Fibroblast of skin of right quadriceps (primary cell): Measurements from ENCODE around the gene ZBTB40.

Experiments used
- DNase-seq: peaks from one replicate; pipeline ENCODE4 v3.0.0-alpha.2; 2013

Gene ZBTB40

GRCh38 chr1:22428672-22429071 is 23.0 kb upstream of the ZBTB40 start:
- peak; percentile 33 for DNase-seq

- no peak for DNase-seq
Observed at GRCh38 chr1:22431965-22432364, 19.7 kb upstream of the ZBTB40 start.

- DNase-seq = no peak
Observed at GRCh38 chr1:22434717-22435116, 16.9 kb upstream of the ZBTB40 start.

GRCh38 chr1:22436948-22437347 is 14.7 kb upstream of the ZBTB40 start:
- DNase-seq = no peak

GRCh38 chr1:22437573-22437972 is 14.1 kb upstream of the ZBTB40 start:
- DNase-seq = no peak

- no peak for DNase-seq
Observed at GRCh38 chr1:22440582-22440981, 11.1 kb upstream of the ZBTB40 start.

GRCh38 chr1:22442212-22442894 is 9.3 kb upstream of the ZBTB40 start:
- no peak for DNase-seq

- DNase-seq = no peak
Observed at GRCh38 chr1:22443332-22443731, 8.3 kb upstream of the ZBTB40 start.

GRCh38 chr1:22444856-22445255 is 6.8 kb upstream of the ZBTB40 start:
- no peak for DNase-seq

GRCh38 chr1:22447621-22448111 is 4.0 kb upstream of the ZBTB40 start:
- peak; percentile 72 for DNase-seq

- DNase-seq = no peak
Observed at GRCh38 chr1:22449636-22450035, 2.0 kb upstream of the ZBTB40 start.

GRCh38 chr1:22450351-22451021 is 1.2 kb upstream of the ZBTB40 start:
- no peak for DNase-seq

GRCh38 chr1:22452481-22452957 is 868 bp downstream of the ZBTB40 start:
- DNase-seq = peak; percentile 36

- DNase-seq = no peak
Observed at GRCh38 chr1:22453181-22453580, 1.5 kb downstream of the ZBTB40 start.

- DNase-seq = no peak
Observed at GRCh38 chr1:22454476-22455056, 2.9 kb downstream of the ZBTB40 start.

GRCh38 chr1:22457345-22457744 is 5.7 kb downstream of the ZBTB40 start:
- no peak for DNase-seq

GRCh38 chr1:22457836-22458235 is 6.2 kb downstream of the ZBTB40 start:
- no peak for DNase-seq

- no peak for DNase-seq
Observed at GRCh38 chr1:22461100-22461499, 9.4 kb downstream of the ZBTB40 start.

GRCh38 chr1:22461678-22462527 is 10.3 kb downstream of the ZBTB40 start:
- DNase-seq = no peak

- DNase-seq = no peak
Observed at GRCh38 chr1:22462928-22463327, 11.3 kb downstream of the ZBTB40 start.

GRCh38 chr1:22465015-22465565 is 13.4 kb downstream of the ZBTB40 start:
- DNase-seq = no peak

GRCh38 chr1:22465671-22466070 is 14.0 kb downstream of the ZBTB40 start:
- no peak for DNase-seq

GRCh38 chr1:22470227-22470626 is 18.6 kb downstream of the ZBTB40 start:
- DNase-seq = no peak
